Measurements from ENCODE around the gene LRRC56.

The LRRC56 gene

GRCh38 chr11:586376-587316 lies 49.3 kb downstream of the LRRC56 start:
- H3K27me3 Mint-ChIP-seq (ENCODE audit: low read depth): no peaks in the 10 kb centered on the region
- H3K36me3 Mint-ChIP-seq (ENCODE audit: low read depth): peaks cover 58% of the 10 kb centered on the region
- H3K9me3 Mint-ChIP-seq: no peaks in the 10 kb centered on the region
- DNase-seq (ENCODE audit: low spot score): no peak
- H3K4me3 Mint-ChIP-seq: no peak overlapping the region
- H3K27ac Mint-ChIP-seq: peak overlapping the region; percentile 39
- peaks cover 20% of the 10 kb centered on the region for H3K4me1 Mint-ChIP-seq (ENCODE audit: low read depth)

DNA sequence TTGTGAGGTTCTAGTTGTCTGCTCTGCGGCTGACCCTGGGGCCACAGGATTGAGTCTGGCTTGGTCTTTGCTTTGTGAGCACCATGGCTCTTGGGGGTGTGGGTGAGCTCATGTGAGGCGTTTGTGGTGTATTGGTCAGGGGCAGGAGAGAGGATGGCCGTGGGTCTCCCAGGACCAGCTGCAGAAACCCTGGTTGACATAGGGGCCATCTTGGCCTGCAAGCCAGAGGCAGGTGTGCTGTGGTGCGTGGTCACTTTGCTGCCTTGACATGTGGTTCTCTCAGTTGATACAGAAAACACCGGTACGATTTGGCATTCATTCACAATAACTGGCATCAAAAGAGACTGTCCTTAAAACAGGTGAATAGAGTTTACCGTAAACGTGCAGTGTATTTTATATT lies 50.2 kb downstream of the LRRC56 start:
- no peak for DNase-seq (ENCODE audit: low spot score)
- H3K9me3 Mint-ChIP-seq: no peaks in the 10 kb centered on the region
- H3K4me1 Mint-ChIP-seq (ENCODE audit: low read depth): peaks cover 20% of the 10 kb centered on the region
- peak overlapping the region; percentile 99 for H3K27ac Mint-ChIP-seq
- H3K4me3 Mint-ChIP-seq: peak overlapping the region; percentile 80
- H3K36me3 Mint-ChIP-seq (ENCODE audit: low read depth): peaks cover 56% of the 10 kb centered on the region
- no peaks in the 10 kb centered on the region for H3K27me3 Mint-ChIP-seq (ENCODE audit: low read depth)

GRCh38 chr11:587978-588380 lies 50.7 kb downstream of the LRRC56 start:
- DNase-seq (ENCODE audit: low spot score): peak; percentile 72
- Mint-ChIP-seq H3K27me3 (ENCODE audit: low read depth) (no peaks in the 10 kb centered on the region), H3K4me3 (peak overlapping the region; percentile 80), H3K4me1 (ENCODE audit: low read depth) (peaks cover 20% of the 10 kb centered on the region), H3K9me3 (no peaks in the 10 kb centered on the region), H3K36me3 (ENCODE audit: low read depth) (peaks cover 59% of the 10 kb centered on the region), H3K27ac (peak overlapping the region; percentile 99)

GRCh38 chr11:589798-590197 lies 52.5 kb downstream of the LRRC56 start:
- H3K4me3 Mint-ChIP-seq: no peak overlapping the region
- no peaks in the 10 kb centered on the region for H3K27me3 Mint-ChIP-seq (ENCODE audit: low read depth)
- no peak for DNase-seq (ENCODE audit: low spot score)
- no peak overlapping the region for H3K27ac Mint-ChIP-seq
- peaks cover 66% of the 10 kb centered on the region for H3K36me3 Mint-ChIP-seq (ENCODE audit: low read depth)
- peaks cover 20% of the 10 kb centered on the region for H3K4me1 Mint-ChIP-seq (ENCODE audit: low read depth)
- H3K9me3 Mint-ChIP-seq: no peaks in the 10 kb centered on the region

DNA sequence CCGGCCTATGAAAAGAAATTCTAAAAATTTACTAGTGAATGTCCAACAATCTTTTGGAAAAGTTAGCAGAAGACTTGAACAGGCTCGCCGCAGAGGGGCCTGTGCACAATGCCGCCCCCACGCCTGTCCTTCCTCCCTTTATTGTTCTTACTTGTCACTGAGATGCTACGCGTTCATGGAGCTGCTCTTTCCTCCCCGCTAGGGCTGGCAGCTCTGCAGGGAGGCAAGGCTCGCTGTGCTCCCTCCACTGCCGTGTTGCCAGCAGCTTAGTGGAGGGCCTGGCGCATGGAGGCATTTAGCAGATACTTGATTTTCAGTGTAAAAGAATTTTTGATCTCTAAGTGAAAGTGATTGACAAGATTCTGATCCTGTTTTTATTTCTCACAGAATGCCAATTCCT lies 53.7 kb downstream of the LRRC56 start:
- no peak overlapping the region for H3K27ac Mint-ChIP-seq
- peaks cover 69% of the 10 kb centered on the region for H3K36me3 Mint-ChIP-seq (ENCODE audit: low read depth)
- DNase-seq (ENCODE audit: low spot score): no peak
- peaks cover 20% of the 10 kb centered on the region for H3K4me1 Mint-ChIP-seq (ENCODE audit: low read depth)
- H3K4me3 Mint-ChIP-seq: no peak overlapping the region
- H3K9me3 Mint-ChIP-seq: no peaks in the 10 kb centered on the region
- H3K27me3 Mint-ChIP-seq (ENCODE audit: low read depth): no peaks in the 10 kb centered on the region

DNA sequence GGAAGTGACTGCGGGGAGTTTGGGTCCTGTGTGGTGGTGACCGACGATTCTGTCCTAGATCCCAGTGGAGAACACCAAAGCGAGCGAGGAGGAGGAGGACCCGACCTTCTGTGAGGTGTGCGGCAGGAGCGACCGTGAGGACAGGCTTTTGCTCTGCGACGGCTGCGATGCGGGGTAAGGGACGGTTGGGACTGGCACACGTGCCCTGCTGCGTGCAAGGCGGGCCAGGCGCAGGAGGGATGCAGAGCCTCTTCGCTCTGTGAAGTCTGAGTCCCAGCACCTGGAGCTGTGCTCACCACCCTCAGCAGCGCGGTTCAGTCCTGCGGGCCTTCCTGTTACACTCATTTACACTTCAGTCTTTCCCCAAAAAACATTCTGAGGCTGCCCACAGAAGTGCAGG lies 55.2 kb downstream of the LRRC56 start:
- H3K27ac Mint-ChIP-seq: no peak overlapping the region
- no peak overlapping the region for H3K4me3 Mint-ChIP-seq
- no peaks in the 10 kb centered on the region for H3K27me3 Mint-ChIP-seq (ENCODE audit: low read depth)
- H3K36me3 Mint-ChIP-seq (ENCODE audit: low read depth): peaks cover 72% of the 10 kb centered on the region
- DNase-seq (ENCODE audit: low spot score): no peak
- H3K9me3 Mint-ChIP-seq: no peaks in the 10 kb centered on the region
- peaks cover 8% of the 10 kb centered on the region for H3K4me1 Mint-ChIP-seq (ENCODE audit: low read depth)

DNA sequence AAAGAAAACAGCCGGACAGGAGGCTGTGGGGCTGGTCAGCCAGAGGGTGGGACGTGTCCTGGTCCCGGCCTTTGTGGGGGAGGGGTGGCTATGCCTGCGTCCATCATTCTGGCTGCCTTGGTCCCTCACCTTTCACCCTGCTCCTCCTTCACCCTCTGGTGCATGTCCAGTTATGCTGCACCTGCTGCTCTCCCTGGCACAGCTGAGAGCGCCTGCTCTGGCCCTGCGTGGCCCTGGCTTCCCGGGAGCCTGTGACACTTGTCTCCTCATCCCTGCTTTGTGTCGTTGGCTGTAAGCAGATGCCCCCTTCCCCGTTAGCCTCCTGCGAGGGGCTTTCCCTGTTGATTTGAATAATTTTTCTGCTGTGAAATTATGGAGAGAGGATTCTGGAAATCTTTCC lies 55.6 kb downstream of the LRRC56 start:
- H3K9me3 Mint-ChIP-seq: no peaks in the 10 kb centered on the region
- H3K4me1 Mint-ChIP-seq (ENCODE audit: low read depth): peaks cover 4% of the 10 kb centered on the region
- DNase-seq (ENCODE audit: low spot score): no peak
- no peaks in the 10 kb centered on the region for H3K27me3 Mint-ChIP-seq (ENCODE audit: low read depth)
- H3K36me3 Mint-ChIP-seq (ENCODE audit: low read depth): peaks cover 68% of the 10 kb centered on the region
- H3K4me3 Mint-ChIP-seq: no peak overlapping the region
- no peak overlapping the region for H3K27ac Mint-ChIP-seq

DNA sequence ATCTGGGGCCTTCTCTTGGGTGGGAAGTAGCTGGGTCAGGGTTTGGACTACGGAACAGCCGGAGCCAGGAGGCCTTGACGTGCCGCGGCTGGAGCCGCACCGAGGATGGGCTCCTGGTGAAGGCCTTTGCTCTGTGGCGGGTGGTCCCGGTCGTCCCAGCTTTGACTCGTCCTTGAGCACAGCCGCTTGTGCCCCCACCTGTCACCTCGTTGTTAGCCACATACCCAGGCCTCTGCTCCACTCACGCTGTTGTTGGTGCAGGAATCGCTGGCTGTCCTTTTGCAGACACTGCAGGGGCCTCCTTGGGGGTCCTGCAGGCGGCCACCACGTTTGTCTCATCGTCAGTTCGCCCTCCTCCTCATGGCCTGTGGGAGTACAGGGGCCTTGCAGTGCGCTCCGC lies 56.0 kb downstream of the LRRC56 start:
- H3K36me3 Mint-ChIP-seq (ENCODE audit: low read depth): peaks cover 64% of the 10 kb centered on the region
- no peaks in the 10 kb centered on the region for H3K27me3 Mint-ChIP-seq (ENCODE audit: low read depth)
- no peaks in the 10 kb centered on the region for H3K9me3 Mint-ChIP-seq
- H3K4me3 Mint-ChIP-seq: no peak overlapping the region
- no peak overlapping the region for H3K27ac Mint-ChIP-seq
- DNase-seq (ENCODE audit: low spot score): no peak
- H3K4me1 Mint-ChIP-seq (ENCODE audit: low read depth): no peaks in the 10 kb centered on the region

DNA sequence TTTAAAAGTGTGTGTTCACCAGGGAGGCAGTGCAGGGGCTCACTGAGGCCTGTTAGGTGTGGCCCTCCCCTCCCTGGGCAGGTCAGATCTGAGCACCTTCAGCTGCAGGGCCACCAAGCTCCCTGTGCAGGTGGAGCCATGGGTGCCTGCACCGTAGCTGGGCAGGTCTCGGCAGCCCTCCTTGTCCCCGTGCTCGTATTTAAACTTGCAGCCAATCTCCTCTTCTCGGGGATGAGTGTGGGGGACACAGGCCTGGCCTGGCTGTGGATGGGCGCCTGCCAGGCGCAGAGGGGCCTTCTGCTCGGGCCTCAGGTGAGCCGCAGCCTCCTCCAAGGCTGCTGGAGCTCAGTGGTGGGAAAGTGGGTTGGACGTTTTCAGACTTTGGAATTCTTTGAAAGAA lies 58.1 kb downstream of the LRRC56 start:
- no peak for DNase-seq (ENCODE audit: low spot score)
- peaks cover 52% of the 10 kb centered on the region for H3K36me3 Mint-ChIP-seq (ENCODE audit: low read depth)
- H3K9me3 Mint-ChIP-seq: no peaks in the 10 kb centered on the region
- H3K27me3 Mint-ChIP-seq (ENCODE audit: low read depth): no peaks in the 10 kb centered on the region
- H3K27ac Mint-ChIP-seq: no peak overlapping the region
- H3K4me3 Mint-ChIP-seq: no peak overlapping the region
- H3K4me1 Mint-ChIP-seq (ENCODE audit: low read depth): no peaks in the 10 kb centered on the region

GRCh38 chr11:596374-596773 lies 59.0 kb downstream of the LRRC56 start:
- Mint-ChIP-seq H3K27ac (no peak overlapping the region), H3K36me3 (ENCODE audit: low read depth) (peaks cover 48% of the 10 kb centered on the region), H3K27me3 (ENCODE audit: low read depth) (no peaks in the 10 kb centered on the region), H3K4me3 (no peak overlapping the region), H3K9me3 (no peaks in the 10 kb centered on the region), H3K4me1 (ENCODE audit: low read depth) (no peaks in the 10 kb centered on the region)
- no peak for DNase-seq (ENCODE audit: low spot score)

DNA sequence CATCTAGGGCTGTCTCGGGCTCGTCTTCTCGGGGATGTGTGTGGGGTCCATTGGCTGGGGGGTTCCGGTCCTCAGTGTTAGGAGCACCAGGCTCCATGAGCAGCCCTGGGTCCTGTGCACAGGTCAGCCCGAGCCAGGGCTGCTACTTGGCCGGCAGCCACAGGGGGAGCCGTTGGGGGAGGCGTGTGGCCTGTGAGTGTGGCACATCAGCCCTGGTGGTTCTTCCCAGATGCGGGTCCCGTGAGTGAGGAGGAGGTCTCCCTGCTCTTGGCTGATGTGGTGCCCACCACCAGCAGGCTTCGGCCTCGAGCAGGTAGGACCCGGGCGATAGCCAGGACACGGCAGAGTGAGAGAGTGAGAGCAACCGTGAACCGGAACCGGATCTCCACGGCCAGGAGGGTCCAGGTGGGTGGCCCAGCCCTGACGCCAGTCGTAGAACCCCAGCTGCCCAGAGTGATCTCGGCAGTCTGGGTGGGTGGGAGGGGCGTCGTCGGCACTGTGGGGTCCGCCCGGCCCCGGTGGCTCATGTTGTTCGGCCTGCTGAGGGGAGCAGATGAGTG lies 59.9 kb downstream of the LRRC56 start:
- Mint-ChIP-seq H3K27ac (no peak overlapping the region), H3K4me1 (ENCODE audit: low read depth) (no peaks in the 10 kb centered on the region), H3K36me3 (ENCODE audit: low read depth) (peaks cover 53% of the 10 kb centered on the region), H3K27me3 (ENCODE audit: low read depth) (no peaks in the 10 kb centered on the region), H3K4me3 (no peak overlapping the region), H3K9me3 (no peaks in the 10 kb centered on the region)
- DNase-seq (ENCODE audit: low spot score): no peak

GRCh38 chr11:598005-598680 lies 60.8 kb downstream of the LRRC56 start:
- no peak for DNase-seq (ENCODE audit: low spot score)
- H3K27me3 Mint-ChIP-seq (ENCODE audit: low read depth): no peaks in the 10 kb centered on the region
- H3K4me3 Mint-ChIP-seq: no peak overlapping the region
- H3K4me1 Mint-ChIP-seq (ENCODE audit: low read depth): no peaks in the 10 kb centered on the region
- H3K36me3 Mint-ChIP-seq (ENCODE audit: low read depth): peaks cover 49% of the 10 kb centered on the region
- H3K27ac Mint-ChIP-seq: no peak overlapping the region
- H3K9me3 Mint-ChIP-seq: no peaks in the 10 kb centered on the region

- H3K9me3 Mint-ChIP-seq: no peaks in the 10 kb centered on the region
- no peaks in the 10 kb centered on the region for H3K27me3 Mint-ChIP-seq (ENCODE audit: low read depth)
- no peak overlapping the region for H3K27ac Mint-ChIP-seq
- H3K4me1 Mint-ChIP-seq (ENCODE audit: low read depth): no peaks in the 10 kb centered on the region
- peaks cover 46% of the 10 kb centered on the region for H3K36me3 Mint-ChIP-seq (ENCODE audit: low read depth)
- H3K4me3 Mint-ChIP-seq: no peak overlapping the region
- no peak for DNase-seq (ENCODE audit: low spot score)
These were observed 64.4 kb downstream of the LRRC56 start for GRCh38 chr11:601573-602245.

GRCh38 chr11:603154-603553 lies 65.8 kb downstream of the LRRC56 start:
- peaks cover 51% of the 10 kb centered on the region for H3K36me3 Mint-ChIP-seq (ENCODE audit: low read depth)
- no peaks in the 10 kb centered on the region for H3K27me3 Mint-ChIP-seq (ENCODE audit: low read depth)
- H3K4me3 Mint-ChIP-seq: no peak overlapping the region
- H3K9me3 Mint-ChIP-seq: no peaks in the 10 kb centered on the region
- DNase-seq (ENCODE audit: low spot score): no peak
- H3K4me1 Mint-ChIP-seq (ENCODE audit: low read depth): no peaks in the 10 kb centered on the region
- H3K27ac Mint-ChIP-seq: no peak overlapping the region

Measured in T-helper 2 cell treated with Interferon-gamma antibody and Interleukin-4, amounts not matched to agents 5 μg/mL and 100 μg/mL, for 36 hours (primary cell).